Mesendoderm (in vitro differentiated cells): ENCODE results near the gene CDC14A.
A peak's percentile ranks its signal among the peaks of the same experiment; 100 is the strongest.

ENCODE experiments used
- DNase-seq: peaks from one replicate; pipeline ENCODE4 v3.0.0; 2013
- H2AK5ac ChIP-seq: 2 replicates; pipeline ENCODE4 v1.6.1; 2013; ENCODE audit warnings: low read length, inconsistent platforms
- H2BK120ac ChIP-seq: 2 replicates; pipeline ENCODE4 v1.6.1; 2013; ENCODE audit warnings: low read depth, mild to moderate bottlenecking, low read length, moderate library complexity, mixed read lengths
- H2BK15ac ChIP-seq: replicated peaks from 2 replicates; pipeline ENCODE4 v1.6.1; 2013; ENCODE audit warnings: low read depth, mild to moderate bottlenecking, moderate library complexity
- H2BK5ac ChIP-seq: 2 replicates; pipeline ENCODE4 v1.6.1; 2013; ENCODE audit warnings: low read length, inconsistent platforms
- H3K18ac ChIP-seq: 2 replicates; pipeline ENCODE4 v1.6.1; 2013; ENCODE audit warnings: mild to moderate bottlenecking, low read length, mixed read lengths
- H3K23ac ChIP-seq: one replicate; pipeline ENCODE4 v1.6.1; 2013; ENCODE audit warnings: low read length
- H3K27ac ChIP-seq: 2 replicates; pipeline ENCODE4 v1.5.1; 2013; ENCODE audit warnings: low read depth, mild to moderate bottlenecking, inconsistent platforms, low read length, moderate library complexity
- H3K27me3 ChIP-seq: 2 replicates; pipeline ENCODE4 v1.6.1; 2013; ENCODE audit warnings: low read length, control low read depth, mild to moderate bottlenecking, inconsistent platforms; ENCODE audit not compliant: insufficient read depth, poor library complexity
- H3K36me3 ChIP-seq: 2 replicates; pipeline ENCODE4 v1.6.1; 2013; ENCODE audit warnings: low read length, inconsistent platforms; ENCODE audit not compliant: control insufficient read depth, insufficient read depth
- H3K4ac ChIP-seq: one replicate; pipeline ENCODE4 v1.6.1; 2013; ENCODE audit warnings: low read depth, mild to moderate bottlenecking, low read length, moderate library complexity
- H3K4me1 ChIP-seq: 2 replicates; pipeline ENCODE4 v1.6.1; 2013; ENCODE audit warnings: low read depth, low read length, inconsistent platforms; ENCODE audit not compliant: control insufficient read depth
- H3K4me2 ChIP-seq: 2 replicates; pipeline ENCODE4 v1.6.1; 2013; ENCODE audit warnings: low read length
- H3K4me3 ChIP-seq: 2 replicates; pipeline ENCODE4 v1.5.1; 2013; ENCODE audit warnings: mild to moderate bottlenecking, low read length
- H3K56ac ChIP-seq: one replicate; pipeline ENCODE4 v1.6.1; 2013; ENCODE audit warnings: low read length
- H3K79me1 ChIP-seq: 2 replicates; pipeline ENCODE4 v1.6.1; 2013; ENCODE audit warnings: low read length, inconsistent platforms
- H3K79me2 ChIP-seq: 2 replicates; pipeline ENCODE4 v1.6.1; 2013; ENCODE audit warnings: mild to moderate bottlenecking, low read length; ENCODE audit not compliant: control insufficient read depth, insufficient read depth
- H3K9ac ChIP-seq: 2 replicates; pipeline ENCODE4 v1.6.1; 2013; ENCODE audit warnings: low read length, inconsistent platforms
- H4K5ac ChIP-seq: one replicate; pipeline ENCODE4 v1.6.1; 2013; ENCODE audit warnings: low read length
- H4K8ac ChIP-seq: one replicate; pipeline ENCODE4 v1.6.1; 2013; ENCODE audit warnings: low read depth, mild to moderate bottlenecking, control low read depth, low read length, moderate library complexity
- WGBS: extraction: QIAGEN DNeasy Blood & Tissue Kit; methylation state at CpG from one replicate; pipeline ENCODE4 v1.1.7; 2013; ENCODE audit warnings: low lambda C conversion rate, missing lambda C conversion rate; ENCODE audit not compliant: insufficient coverage; ENCODE audit errors: extremely low coverage; 5-methylcytosine and 5-hydroxymethylcytosine counted together

The CDC14A gene

DNA sequence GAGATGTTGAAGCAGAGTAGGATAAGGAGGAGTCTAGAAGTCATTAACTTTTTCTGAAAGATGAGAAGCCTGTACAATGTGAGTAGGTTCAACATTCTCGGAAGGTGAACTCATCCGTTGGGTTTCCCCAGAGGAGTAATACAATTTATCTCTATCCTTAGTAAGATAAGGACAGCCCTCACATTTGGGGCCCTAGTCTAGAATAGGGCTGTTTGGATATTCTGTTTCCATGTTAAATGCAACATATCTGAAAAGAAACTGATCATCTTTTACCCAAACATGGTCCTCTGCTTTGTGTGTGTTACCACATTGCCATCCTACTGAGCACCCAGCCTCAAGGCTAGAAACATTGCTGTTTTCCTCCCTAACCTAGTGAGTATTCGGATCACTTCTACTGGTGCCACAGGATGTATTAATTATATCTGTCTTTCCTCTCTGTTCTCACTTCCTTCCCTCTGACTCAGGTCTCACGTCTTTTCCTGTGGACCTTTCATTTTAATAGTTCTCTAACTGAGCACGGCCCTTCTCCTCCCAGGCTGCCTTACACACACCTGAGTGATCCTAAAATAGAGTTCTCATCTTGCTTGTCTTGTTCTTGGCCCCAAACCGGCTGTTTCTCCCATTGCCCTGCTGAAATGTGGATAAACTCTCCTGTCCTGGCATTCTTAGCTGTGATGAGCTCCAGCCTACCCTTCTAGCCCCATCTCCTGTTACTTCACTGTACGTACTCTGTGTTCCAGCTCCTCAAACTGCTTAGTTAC is 91.7 kb downstream of the CDC14A start:
- H4K8ac ChIP-seq, result no peak overlapping the region
- H3K23ac ChIP-seq, result no peak overlapping the region
- DNase-seq, result peak; percentile 38
- H3K56ac ChIP-seq, result no peak overlapping the region
- no peak overlapping the region for H3K9ac ChIP-seq
- no peak overlapping the region for H4K5ac ChIP-seq
- no peak overlapping the region for H3K4me3 ChIP-seq
- no peaks in the 10 kb centered on the region for H3K27me3 ChIP-seq
- H2BK15ac ChIP-seq, result no peak overlapping the region
- no peak overlapping the region for H3K4ac ChIP-seq
- H3K4me2 ChIP-seq, result no peak overlapping the region
- H3K79me1 ChIP-seq, result no peaks in the 10 kb centered on the region
- H2AK5ac ChIP-seq, result no peak overlapping the region
- H3K27ac ChIP-seq, result no peak overlapping the region
- peaks cover 3% of the 10 kb centered on the region for H3K4me1 ChIP-seq
- no peaks in the 10 kb centered on the region for H3K79me2 ChIP-seq
- no CpG with 5 or more reads among the region's 7 CpGs for WGBS
- H3K18ac ChIP-seq, result no peak overlapping the region
- H2BK120ac ChIP-seq, result no peak overlapping the region
- no peaks in the 10 kb centered on the region for H3K36me3 ChIP-seq
- no peak overlapping the region for H2BK5ac ChIP-seq

DNA sequence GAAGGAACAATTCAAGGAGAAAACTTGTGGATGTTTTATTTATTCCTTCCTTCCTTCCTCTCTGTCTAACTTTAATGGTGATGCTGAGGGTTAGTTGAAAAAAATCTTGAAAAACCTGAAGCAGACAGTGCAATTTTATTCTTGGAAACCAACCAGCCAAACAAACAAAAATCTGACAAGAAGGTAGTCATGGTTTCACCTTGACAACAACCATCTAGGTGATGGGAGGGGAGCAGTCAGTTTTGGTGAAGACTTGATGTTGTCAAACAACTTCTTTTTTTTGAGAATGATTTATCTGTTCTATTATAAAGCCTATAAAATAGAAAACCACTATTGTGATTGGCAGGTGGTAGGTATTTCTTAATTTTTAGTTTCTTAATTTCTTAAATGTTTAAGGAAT is 93.3 kb downstream of the CDC14A start:
- H3K4me2 ChIP-seq, result no peak overlapping the region
- no peak overlapping the region for H2BK15ac ChIP-seq
- no peaks in the 10 kb centered on the region for H3K4me1 ChIP-seq
- H3K18ac ChIP-seq, result no peak overlapping the region
- no peak overlapping the region for H4K5ac ChIP-seq
- H3K36me3 ChIP-seq, result no peaks in the 10 kb centered on the region
- H2BK5ac ChIP-seq, result no peak overlapping the region
- no peak overlapping the region for H3K4me3 ChIP-seq
- H3K4ac ChIP-seq, result no peak overlapping the region
- H3K27me3 ChIP-seq, result no peaks in the 10 kb centered on the region
- H4K8ac ChIP-seq, result no peak overlapping the region
- H3K27ac ChIP-seq, result no peak overlapping the region
- no peak overlapping the region for H3K9ac ChIP-seq
- no peaks in the 10 kb centered on the region for H3K79me2 ChIP-seq
- no peak for DNase-seq
- no peak overlapping the region for H3K56ac ChIP-seq
- no peak overlapping the region for H2AK5ac ChIP-seq
- H2BK120ac ChIP-seq, result no peak overlapping the region
- no peak overlapping the region for H3K23ac ChIP-seq
- H3K79me1 ChIP-seq, result no peaks in the 10 kb centered on the region

DNA sequence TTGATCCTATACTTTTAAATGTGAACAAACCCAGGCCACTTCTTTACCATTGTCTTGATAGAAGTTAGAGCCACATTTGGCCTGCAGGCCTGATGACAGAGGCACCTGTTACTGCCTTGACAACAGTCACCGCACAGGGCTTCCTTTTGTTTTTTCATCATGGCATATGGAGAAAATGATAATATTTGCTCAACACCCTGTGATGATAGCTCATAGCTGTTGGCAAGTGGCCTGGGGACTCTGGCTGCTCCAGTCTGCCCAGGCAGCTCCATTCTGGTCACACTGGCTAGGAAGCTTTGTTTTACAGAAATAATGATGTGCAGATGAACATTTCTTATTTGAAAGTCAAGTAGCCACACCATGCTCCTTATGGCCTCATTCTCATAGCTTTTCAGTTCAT is 96.1 kb downstream of the CDC14A start:
- H3K79me1 ChIP-seq, result no peaks in the 10 kb centered on the region
- no peak overlapping the region for H3K56ac ChIP-seq
- no peak overlapping the region for H3K4me2 ChIP-seq
- H2BK120ac ChIP-seq, result no peak overlapping the region
- no peak overlapping the region for H2AK5ac ChIP-seq
- no peak overlapping the region for H3K9ac ChIP-seq
- no peaks in the 10 kb centered on the region for H3K36me3 ChIP-seq
- H3K18ac ChIP-seq, result no peak overlapping the region
- no peak overlapping the region for H3K27ac ChIP-seq
- no peak overlapping the region for H4K5ac ChIP-seq
- H3K4me3 ChIP-seq, result no peak overlapping the region
- H3K23ac ChIP-seq, result no peak overlapping the region
- no peaks in the 10 kb centered on the region for H3K4me1 ChIP-seq
- H3K4ac ChIP-seq, result no peak overlapping the region
- H2BK5ac ChIP-seq, result no peak overlapping the region
- DNase-seq, result no peak
- H2BK15ac ChIP-seq, result no peak overlapping the region
- no CpG with 5 or more reads among the region's 1 CpG for WGBS
- H3K27me3 ChIP-seq, result no peaks in the 10 kb centered on the region
- no peak overlapping the region for H4K8ac ChIP-seq
- H3K79me2 ChIP-seq, result no peaks in the 10 kb centered on the region

DNA sequence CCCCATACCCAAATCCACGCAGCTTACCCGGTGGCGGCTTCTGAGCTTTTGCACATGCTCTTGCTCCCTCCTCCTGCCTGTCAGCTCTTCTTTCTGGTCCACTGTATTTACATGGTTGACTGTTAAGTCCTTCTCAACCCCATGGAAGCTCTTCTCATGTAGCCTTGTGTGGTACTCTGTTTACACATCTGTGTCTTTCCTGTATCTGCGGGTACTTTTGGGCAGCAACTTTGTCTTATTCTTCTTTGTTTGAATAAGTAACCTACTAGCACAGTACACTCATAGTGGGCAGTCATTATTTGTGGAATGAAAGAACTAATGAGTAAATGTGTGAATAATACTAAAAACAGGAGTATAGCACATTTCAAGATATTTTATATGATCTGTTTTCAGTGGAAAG is 97.2 kb downstream of the CDC14A start:
- Histone ChIP-seq H2AK5ac (no peak overlapping the region), H2BK5ac (no peak overlapping the region), H3K4ac (no peak overlapping the region), H3K27ac (no peak overlapping the region), H3K4me3 (no peak overlapping the region), H3K27me3 (no peaks in the 10 kb centered on the region), H3K36me3 (no peaks in the 10 kb centered on the region), H2BK15ac (no peak overlapping the region), H3K4me1 (no peaks in the 10 kb centered on the region), H3K79me2 (no peaks in the 10 kb centered on the region), H3K56ac (no peak overlapping the region), H3K9ac (no peak overlapping the region), H4K8ac (no peak overlapping the region), H2BK120ac (no peak overlapping the region), H3K4me2 (no peak overlapping the region), H3K79me1 (no peaks in the 10 kb centered on the region), H3K18ac (no peak overlapping the region), H3K23ac (no peak overlapping the region), H4K5ac (no peak overlapping the region)
- no CpG with 5 or more reads among the region's 4 CpGs for WGBS
- DNase-seq, result no peak

DNA sequence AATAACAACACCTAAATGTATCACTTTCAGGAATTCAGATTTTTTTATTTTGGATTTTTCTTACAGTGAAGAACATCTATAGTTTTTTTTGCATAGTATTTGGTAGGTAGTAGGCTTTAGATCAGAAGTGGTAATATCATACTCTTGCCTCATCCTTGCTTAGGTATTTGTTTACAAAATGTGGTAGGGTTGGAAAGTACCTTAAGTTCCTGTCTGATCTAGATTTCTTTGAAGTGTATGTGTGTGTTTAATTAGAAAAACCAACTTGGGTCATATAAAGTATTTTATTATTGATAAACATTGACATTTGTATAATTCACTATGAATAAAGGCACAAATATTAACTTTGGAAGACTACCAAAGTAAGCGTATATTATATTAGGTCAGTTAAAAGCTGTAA is 100.3 kb downstream of the CDC14A start:
- Histone ChIP-seq H3K18ac (no peak overlapping the region), H3K79me1 (no peaks in the 10 kb centered on the region), H3K4me1 (no peaks in the 10 kb centered on the region), H4K5ac (no peak overlapping the region), H2AK5ac (no peak overlapping the region), H3K79me2 (no peaks in the 10 kb centered on the region), H4K8ac (no peak overlapping the region), H3K4me3 (no peak overlapping the region), H3K4ac (no peak overlapping the region), H3K27me3 (no peaks in the 10 kb centered on the region), H3K56ac (no peak overlapping the region), H2BK5ac (no peak overlapping the region), H3K27ac (no peak overlapping the region), H2BK120ac (no peak overlapping the region), H3K4me2 (no peak overlapping the region), H3K36me3 (no peaks in the 10 kb centered on the region), H3K9ac (no peak overlapping the region), H3K23ac (no peak overlapping the region), H2BK15ac (no peak overlapping the region)
- no peak for DNase-seq
- WGBS, result no CpG with 5 or more reads among the region's 1 CpG

DNA sequence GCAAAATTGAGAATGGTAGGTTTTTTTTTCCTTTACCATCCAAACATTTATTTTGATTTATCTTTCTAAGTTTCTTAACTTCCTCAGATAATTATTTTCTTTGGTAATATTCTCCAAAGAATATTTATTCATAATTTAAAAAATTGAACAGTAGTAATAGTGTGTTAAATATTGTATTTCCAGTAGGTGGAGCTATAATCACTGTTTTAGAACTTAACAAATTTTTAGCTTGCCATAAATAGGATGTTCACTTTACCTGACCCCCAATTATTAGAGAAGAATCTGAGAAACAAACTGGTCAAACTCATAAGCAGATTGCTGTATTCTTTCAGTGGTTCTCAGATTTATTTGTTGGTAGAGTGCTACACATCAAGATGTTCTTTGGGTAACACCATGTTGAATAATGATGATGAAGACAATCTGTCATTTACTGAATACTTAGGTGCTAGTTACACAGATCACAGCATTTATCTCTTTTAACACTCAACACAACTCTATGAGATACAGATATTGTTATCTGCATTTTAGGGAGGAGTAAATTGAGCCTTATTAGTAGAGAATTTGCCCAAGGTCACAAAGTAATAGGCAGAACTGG is 103.3 kb downstream of the CDC14A start:
- Histone ChIP-seq H4K8ac (no peak overlapping the region), H3K36me3 (no peaks in the 10 kb centered on the region), H3K4me2 (no peak overlapping the region), H2BK120ac (no peak overlapping the region), H3K79me1 (no peaks in the 10 kb centered on the region), H2BK5ac (no peak overlapping the region), H3K23ac (no peak overlapping the region), H3K56ac (no peak overlapping the region), H3K18ac (no peak overlapping the region), H3K4me1 (peaks cover 2% of the 10 kb centered on the region), H3K79me2 (no peaks in the 10 kb centered on the region), H4K5ac (no peak overlapping the region), H2BK15ac (no peak overlapping the region), H3K4ac (no peak overlapping the region), H3K9ac (no peak overlapping the region), H2AK5ac (no peak overlapping the region), H3K27me3 (no peaks in the 10 kb centered on the region), H3K4me3 (no peak overlapping the region), H3K27ac (no peak overlapping the region)
- no peak for DNase-seq
